ENCODE results near the gene COPB1.

- TF ChIP-seq SUZ12 (IDR thresholded peaks at IDR 0.05) (no peak), ELF4 (IDR thresholded peaks at IDR 0.05) (no peak), L3MBTL2 (conservative IDR thresholded peaks at IDR 0.05) (no peak), HDGF (IDR thresholded peaks at IDR 0.05; ENCODE audit: borderline replicate concordance) (no peak), BHLHE40 (IDR thresholded peaks at IDR 0.05; ENCODE audit: borderline replicate concordance) (no peak), ARNT (IDR thresholded peaks at IDR 0.05) (no peak), FOXM1 (IDR thresholded peaks at IDR 0.05; ENCODE audit: borderline replicate concordance) (no peak)
Measured at GRCh38 chr11:14502039-14502438, 2.4 kb upstream of the COPB1 start.

Data from HEK293T (cell line).